ENCODE results near the gene MIOS.

Gene MIOS

GRCh38 chr7:7620236-7620635 lies 53.6 kb downstream of the MIOS start:
- no peak for TF ChIP-seq CTCF (IDR thresholded peaks at IDR 0.05; ENCODE audit: low read depth, low read length)
- DNase-seq (ENCODE audit: low read depth, low spot score) = no peak
- in situ Hi-C loops (cut with HindIII; ENCODE audit: low sequenced_read_pairs) = no loop called here
- H3K4me3 ChIP-seq (ENCODE audit: low read depth, low read length) = no peak overlapping the region

DNA sequence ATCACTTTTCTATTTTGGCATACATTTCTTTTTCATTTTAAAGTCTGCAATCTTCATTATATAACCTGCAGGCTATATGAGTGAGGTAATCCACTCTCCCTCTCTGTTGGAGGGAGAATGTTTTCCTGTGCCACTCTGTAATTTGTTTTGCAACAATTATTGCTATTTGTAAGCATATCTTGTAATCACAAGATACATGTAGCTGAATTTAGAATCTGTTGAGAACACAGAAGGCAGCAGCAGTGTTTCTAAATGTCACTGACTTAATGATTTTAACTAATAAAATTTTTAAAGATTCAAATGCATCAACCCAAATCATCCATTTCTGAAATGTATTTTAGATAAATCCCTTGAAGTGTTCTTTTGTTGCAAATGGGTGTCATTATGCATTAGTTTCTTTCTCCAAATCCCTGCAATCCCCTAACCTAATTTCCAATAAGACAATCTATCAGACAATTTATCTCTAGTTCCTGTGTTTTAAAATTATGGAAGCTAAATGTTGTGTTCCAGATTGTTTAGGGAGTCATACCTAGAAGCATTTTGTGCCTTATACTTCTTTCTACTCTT lies 54.0 kb downstream of the MIOS start:
- DNase-seq (ENCODE audit: low read depth, low spot score) = no peak
- no peak overlapping the region for H3K4me3 ChIP-seq (ENCODE audit: low read depth, low read length)
- in situ Hi-C loops (cut with HindIII; ENCODE audit: low sequenced_read_pairs) = no loop called here
- TF ChIP-seq CTCF (IDR thresholded peaks at IDR 0.05; ENCODE audit: low read depth, low read length) = no peak

- no peak for DNase-seq (ENCODE audit: low read depth, low spot score)
- no peak overlapping the region for H3K4me3 ChIP-seq (ENCODE audit: low read depth, low read length)
- in situ Hi-C loops (cut with HindIII; ENCODE audit: low sequenced_read_pairs) = no loop called here
- TF ChIP-seq CTCF (IDR thresholded peaks at IDR 0.05; ENCODE audit: low read depth, low read length) = no peak
Measured at GRCh38 chr7:7628476-7628875, 61.8 kb downstream of the MIOS start.

DNA sequence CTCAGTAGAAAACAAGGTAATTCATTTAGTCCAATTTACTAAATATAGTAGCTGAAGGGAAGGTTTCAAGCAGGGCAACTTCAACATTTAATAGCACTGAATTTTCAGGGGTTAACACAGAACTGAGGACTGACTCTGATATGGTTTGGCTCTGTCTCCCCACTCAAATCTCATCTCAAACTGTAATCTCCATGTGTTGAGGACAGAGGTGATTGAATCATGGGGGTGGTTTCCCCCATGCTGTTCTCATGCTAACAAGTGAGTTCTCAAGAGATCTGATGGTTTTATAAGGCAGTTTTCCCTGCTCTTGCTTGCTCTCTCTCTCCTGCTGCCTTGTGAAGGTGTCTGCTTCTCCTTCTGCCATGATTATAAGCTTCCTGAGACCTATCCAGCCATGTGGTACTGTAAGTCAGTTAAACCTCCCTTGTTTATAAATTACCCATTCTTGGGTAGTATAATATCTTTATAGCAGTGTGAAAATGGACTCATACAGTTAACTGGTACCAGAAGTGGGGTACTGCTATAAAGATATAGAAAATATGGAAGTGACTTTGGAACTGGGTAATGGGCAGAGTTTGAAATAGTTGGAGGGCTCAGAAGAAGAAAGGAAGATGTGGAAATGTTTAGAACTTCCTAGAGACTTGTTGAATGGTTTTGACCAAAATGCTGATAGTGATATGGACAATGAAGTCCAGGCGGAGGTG lies 64.1 kb downstream of the MIOS start:
- no peak for DNase-seq (ENCODE audit: low read depth, low spot score)
- H3K4me3 ChIP-seq (ENCODE audit: low read depth, low read length) = no peak overlapping the region
- TF ChIP-seq CTCF (IDR thresholded peaks at IDR 0.05; ENCODE audit: low read depth, low read length) = no peak
- in situ Hi-C loops (cut with HindIII; ENCODE audit: low sequenced_read_pairs) = no loop called here

- DNase-seq (ENCODE audit: low read depth, low spot score) = no peak
- peak overlapping the region; percentile 67 for H3K4me3 ChIP-seq (ENCODE audit: low read depth, low read length)
- in situ Hi-C loops (cut with HindIII; ENCODE audit: low sequenced_read_pairs) = no loop called here
- TF ChIP-seq CTCF (IDR thresholded peaks at IDR 0.05; ENCODE audit: low read depth, low read length) = no peak
Measured at GRCh38 chr7:7639421-7639820, 72.7 kb downstream of the MIOS start.

DNA sequence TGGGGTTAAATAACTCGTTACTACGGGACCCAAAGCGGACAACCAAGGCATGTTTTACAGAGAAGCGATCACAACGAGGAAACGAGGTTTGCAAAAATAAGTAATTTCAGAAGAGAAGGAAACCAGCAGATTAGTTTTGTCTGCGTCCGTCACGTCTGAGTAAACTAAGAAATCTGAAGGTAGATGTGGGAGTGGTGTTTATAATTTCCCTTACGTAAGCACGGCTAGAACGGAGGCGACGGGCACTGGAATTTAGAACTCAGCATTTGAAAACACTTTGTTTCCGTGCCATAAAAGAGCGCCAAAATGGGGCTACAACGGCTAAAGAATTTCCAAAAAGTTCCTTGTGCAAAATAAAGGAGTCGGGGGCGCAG lies 73.2 kb downstream of the MIOS start:
- TF ChIP-seq CTCF (IDR thresholded peaks at IDR 0.05; ENCODE audit: low read depth, low read length) = no peak
- in situ Hi-C loops (cut with HindIII; ENCODE audit: low sequenced_read_pairs) = no loop called here
- peak overlapping the region; percentile 67 for H3K4me3 ChIP-seq (ENCODE audit: low read depth, low read length)
- DNase-seq (ENCODE audit: low read depth, low spot score) = no peak

Data from astrocyte of the spinal cord (primary cell).